ENCODE measurements around the gene SLC4A7. TPM values are rescaled to one million over a fixed set of nuclear protein-coding genes. Genes with fewer than 3 reads are reported as not detected.

Gene SLC4A7
- total RNA-seq, 1 experiment from 2014 or later = 28.1 TPM

GRCh38 chr3:27384191-27384590 lies 100.0 kb downstream of the SLC4A7 start:
- no TSS peak for BruUV-seq (replicated peaks)
- Histone ChIP-seq H3K4me3 (no peak overlapping the region), H3K27me3 (ENCODE audit: insufficient read depth, low read depth) (no peaks in the 10 kb centered on the region), H4K20me1 (ENCODE audit: insufficient read depth) (no peaks in the 10 kb centered on the region), H3K27ac (no peak overlapping the region), H3K36me3 (ENCODE audit: low read depth) (peaks cover 27% of the 10 kb centered on the region), H2AFZ (no peak overlapping the region), H3K9me2 (ENCODE audit: insufficient read depth) (no peaks in the 10 kb centered on the region), H3K79me2 (ENCODE audit: low read depth) (no peaks in the 10 kb centered on the region), H3K4me2 (no peak overlapping the region), H3K9me3 (ENCODE audit: insufficient read depth, low read depth) (no peaks in the 10 kb centered on the region), H3F3A (ENCODE audit: insufficient read depth, low read depth) (peaks cover 5% of the 10 kb centered on the region), H3K4me1 (replicated peaks; ENCODE audit: insufficient read depth) (no peaks in the 10 kb centered on the region)
- TF ChIP-seq CTCF (conservative IDR thresholded peaks at IDR 0.05) = no peak
- TF ChIP-seq EZH2 (IDR thresholded peaks at IDR 0.05; ENCODE audit: low read depth) = no peak
- DNase-seq = no peak
- intact Hi-C loops (cut with micrococcal nuclease; ENCODE audit: unreplicated experiment) = no loop called here
- ChIA-PET POLR2A (ENCODE audit: unreplicated experiment) (no interaction called here), CTCF (no interaction called here)

DNA sequence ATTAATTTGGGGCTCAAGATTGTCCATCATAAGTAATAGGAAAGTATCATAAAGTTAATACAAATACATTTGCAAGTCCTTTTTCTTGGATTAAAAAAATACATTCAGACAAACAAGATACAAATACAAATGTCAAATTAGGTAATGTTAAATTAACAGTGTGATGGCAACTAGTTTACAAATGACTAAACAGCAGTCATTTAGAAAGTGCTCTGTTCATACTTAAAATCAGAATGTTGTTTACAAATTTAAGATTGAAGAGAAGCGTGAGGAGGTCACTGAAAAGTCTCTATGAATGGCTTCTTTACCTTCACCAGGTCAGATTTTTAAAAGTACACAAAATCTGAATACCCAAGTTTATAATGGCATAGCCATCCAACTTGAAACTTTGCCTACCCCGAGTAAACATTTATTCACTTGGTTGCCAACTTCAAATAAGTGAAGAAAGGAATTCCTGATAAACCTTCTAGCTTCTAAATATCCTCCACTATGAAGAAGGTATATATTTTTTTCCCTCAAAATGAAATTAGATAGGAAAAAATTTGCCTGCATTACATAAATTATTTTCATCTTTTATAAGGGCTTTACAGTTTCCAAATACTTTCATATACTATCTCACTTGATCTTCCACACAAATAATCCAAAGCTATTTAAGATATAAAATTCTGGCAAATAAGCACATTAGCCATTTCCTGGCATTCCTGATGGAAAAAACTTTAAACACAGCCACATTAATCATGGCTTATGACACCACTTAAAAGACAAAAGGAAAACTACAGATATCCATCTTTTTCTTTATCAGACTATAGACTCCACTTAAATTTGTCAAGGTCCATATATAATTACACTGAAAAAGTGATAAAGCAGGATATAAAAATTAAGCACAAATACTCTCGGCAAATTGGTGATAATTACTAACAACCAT lies 103.5 kb downstream of the SLC4A7 start:
- Histone ChIP-seq H3K4me2 (no peak overlapping the region), H3K36me3 (ENCODE audit: low read depth) (peaks cover 29% of the 10 kb centered on the region), H2AFZ (no peak overlapping the region), H3K27me3 (ENCODE audit: insufficient read depth, low read depth) (no peaks in the 10 kb centered on the region), H3K9me3 (ENCODE audit: insufficient read depth, low read depth) (no peaks in the 10 kb centered on the region), H4K20me1 (ENCODE audit: insufficient read depth) (no peaks in the 10 kb centered on the region), H3K4me1 (replicated peaks; ENCODE audit: insufficient read depth) (no peaks in the 10 kb centered on the region), H3F3A (ENCODE audit: insufficient read depth, low read depth) (peaks cover 6% of the 10 kb centered on the region), H3K9me2 (ENCODE audit: insufficient read depth) (no peaks in the 10 kb centered on the region), H3K4me3 (no peak overlapping the region), H3K79me2 (ENCODE audit: low read depth) (no peaks in the 10 kb centered on the region), H3K27ac (no peak overlapping the region)
- TF ChIP-seq EZH2 (IDR thresholded peaks at IDR 0.05; ENCODE audit: low read depth) = no peak
- no peak for TF ChIP-seq CTCF (conservative IDR thresholded peaks at IDR 0.05)
- ChIA-PET CTCF (interaction anchor here (0.6 kb wide), 1 partner anchor 80 kb away, joined by 4 read pairs; no protein-coding TSS in a partner anchor), POLR2A (ENCODE audit: unreplicated experiment) (no interaction called here)
- no peak for DNase-seq
- no TSS peak for BruUV-seq (replicated peaks)
- intact Hi-C loops (cut with micrococcal nuclease; ENCODE audit: unreplicated experiment) = no loop called here

GRCh38 chr3:27378331-27378730 lies 105.9 kb downstream of the SLC4A7 start:
- CTCF ChIA-PET = no interaction called here
- BruUV-seq (replicated peaks) = no TSS peak
- POLR2A ChIA-PET (ENCODE audit: unreplicated experiment) = no interaction called here
- Histone ChIP-seq H3K4me2 (no peak overlapping the region), H3K27me3 (ENCODE audit: insufficient read depth, low read depth) (no peaks in the 10 kb centered on the region), H2AFZ (no peak overlapping the region), H3K27ac (no peak overlapping the region; the same call in 1 of the 2 replicates), H3K36me3 (ENCODE audit: low read depth) (peaks cover 23% of the 10 kb centered on the region), H3K9me3 (ENCODE audit: insufficient read depth, low read depth) (no peaks in the 10 kb centered on the region), H3K9me2 (ENCODE audit: insufficient read depth) (no peaks in the 10 kb centered on the region), H3K4me3 (no peak overlapping the region), H4K20me1 (ENCODE audit: insufficient read depth) (no peaks in the 10 kb centered on the region), H3K79me2 (ENCODE audit: low read depth) (no peaks in the 10 kb centered on the region), H3F3A (ENCODE audit: insufficient read depth, low read depth) (peaks cover 20% of the 10 kb centered on the region), H3K4me1 (replicated peaks; ENCODE audit: insufficient read depth) (no peaks in the 10 kb centered on the region)
- TF ChIP-seq CTCF (conservative IDR thresholded peaks at IDR 0.05) (no peak), EZH2 (IDR thresholded peaks at IDR 0.05; ENCODE audit: low read depth) (no peak)
- intact Hi-C loops (cut with micrococcal nuclease; ENCODE audit: unreplicated experiment) = no loop called here
- DNase-seq = no peak

Data from PC-9 (cell line).